Peyer's patch (tissue), 4 donors: ENCODE measurements around the gene EQTN. TPM values are rescaled to one million over a fixed set of nuclear protein-coding genes. Genes with fewer than 3 reads are reported as not detected.

Source experiments
- DNase-seq, 3 donors: peaks; one replicate each; pipeline ENCODE4 v3.0.0-alpha.2; 2017 to 2019
- H3K27ac ChIP-seq, 4 donors: fragments of 200-600 bp; sonication (generic); one replicate each; pipeline ENCODE4 v1.5.1; 2016 to 2019
- H3K27me3 ChIP-seq, 2 donors: fragments of 200-600 bp; sonication (generic); one replicate each; pipeline ENCODE4 v1.5.1; 2019
- H3K36me3 ChIP-seq, 3 donors: fragments of 200-600 bp; sonication (generic); one replicate each; pipeline ENCODE4 v1.5.1; 2016 to 2019
- H3K4me1 ChIP-seq, 4 donors: fragments of 200-600 bp; sonication (generic); one replicate each; pipeline ENCODE4 v1.5.1; 2016 to 2019
- H3K4me3 ChIP-seq, 4 donors: fragments of 200-600 bp; sonication (generic); 1 replicate in 3 of 4; 2 replicates in 1 of 4; pipeline ENCODE4 v1.5.1; 2016 to 2019; ENCODE audit warnings: mild to moderate bottlenecking in 1 of 4
- H3K9me3 ChIP-seq, 4 donors: fragments of 200-600 bp; sonication (generic); one replicate each; pipeline ENCODE4 v1.5.1; 2016 to 2019; ENCODE audit warnings: mild to moderate bottlenecking in 1 of 4
- CTCF ChIP-seq, 6 experiments: fragments of 450-650 bp in 4 of 6; fragments of 200-600 bp in 2 of 6; sonication (generic) in 1 of 6; IDR thresholded peaks; one replicate each; pipeline ENCODE4 v1.5.1; 2017 to 2019; ENCODE audit warnings: antibody characterized with exemption in 6 of 6, mild to moderate bottlenecking in 3 of 6, moderate library complexity in 1 of 6
- POLR2A ChIP-seq, 2 donors: fragments of 450-650 bp; IDR thresholded peaks; one replicate each; pipeline ENCODE4 v1.5.1; 2017; ENCODE audit warnings: antibody characterized with exemption in 2 of 2, mild to moderate bottlenecking in 2 of 2, moderate library complexity in 2 of 2
- total RNA-seq, 4 donors: library from RNA; depleted of rRNA; stranded (reverse); fragments of >200 nt; gene quantifications; one replicate each; pipeline ENCODE4 v1.1.0, GENCODE V29; 2016

Gene EQTN
- total RNA-seq, 4 donors from 2014 or later = 1.9 to 2.3 TPM; not detected in 2

GRCh38 chr9:27272103-27272502, 24.8 kb downstream of the EQTN start:
- Histone ChIP-seq H3K4me1 (no peaks in the 10 kb centered on the region), H3K36me3 (no peaks in the 10 kb centered on the region), H3K9me3 (no peaks in the 10 kb centered on the region), H3K27ac (no peak overlapping the region), H3K4me3 (no peak overlapping the region), H3K27me3 (no peaks in the 10 kb centered on the region)
- no peak for DNase-seq
- TF ChIP-seq CTCF (IDR thresholded peaks at IDR 0.05) = no peak
- TF ChIP-seq POLR2A (IDR thresholded peaks at IDR 0.05) = no peak

- no peak for DNase-seq
- Histone ChIP-seq H3K4me3 (no peak overlapping the region), H3K27ac (no peak overlapping the region), H3K4me1 (no peaks in the 10 kb centered on the region), H3K27me3 (no peaks in the 10 kb centered on the region), H3K36me3 (no peaks in the 10 kb centered on the region), H3K9me3 (no peaks in the 10 kb centered on the region)
- TF ChIP-seq CTCF (IDR thresholded peaks at IDR 0.05) = no peak
- TF ChIP-seq POLR2A (IDR thresholded peaks at IDR 0.05) = no peak
Measured at GRCh38 chr9:27261517-27262211, 35.3 kb downstream of the EQTN start.

GRCh38 chr9:27260789-27261516, 36.0 kb downstream of the EQTN start:
- DNase-seq = no peak
- H3K4me3 ChIP-seq = no peak overlapping the region
- H3K27ac ChIP-seq = no peak overlapping the region
- H3K4me1 ChIP-seq = no peaks in the 10 kb centered on the region
- H3K27me3 ChIP-seq = no peaks in the 10 kb centered on the region
- no peaks in the 10 kb centered on the region for H3K36me3 ChIP-seq
- TF ChIP-seq POLR2A (IDR thresholded peaks at IDR 0.05) (no peak), CTCF (IDR thresholded peaks at IDR 0.05) (no peak)
- H3K9me3 ChIP-seq = no peaks in the 10 kb centered on the region

GRCh38 chr9:27258662-27259061, 38.3 kb downstream of the EQTN start:
- Histone ChIP-seq H3K9me3 (no peaks in the 10 kb centered on the region), H3K27ac (no peak overlapping the region), H3K4me3 (no peak overlapping the region), H3K4me1 (no peaks in the 10 kb centered on the region), H3K36me3 (no peaks in the 10 kb centered on the region), H3K27me3 (no peaks in the 10 kb centered on the region)
- DNase-seq = no peak
- TF ChIP-seq POLR2A (IDR thresholded peaks at IDR 0.05) = no peak
- no peak for TF ChIP-seq CTCF (IDR thresholded peaks at IDR 0.05)

- TF ChIP-seq CTCF (IDR thresholded peaks at IDR 0.05) = no peak
- TF ChIP-seq POLR2A (IDR thresholded peaks at IDR 0.05) = no peak
- H3K9me3 ChIP-seq = no peaks in the 10 kb centered on the region
Measured at GRCh38 chr9:27248702-27249101, 48.2 kb downstream of the EQTN start.

More at GRCh38 chr9:27248702-27249101, 48.2 kb downstream of the EQTN start:
- no peak overlapping the region for H3K27ac ChIP-seq
- no peaks in the 10 kb centered on the region for H3K36me3 ChIP-seq
- H3K4me3 ChIP-seq = no peak overlapping the region
- H3K4me1 ChIP-seq = no peaks in the 10 kb centered on the region
- no peaks in the 10 kb centered on the region for H3K27me3 ChIP-seq
- no peak for DNase-seq
